KMS-11 (cell line): ENCODE data around the gene PDE4D.

Experiments used
- H2AFZ ChIP-seq: fragments of 200-600 bp; sonication (generic); 2 replicates; pipeline ENCODE4 v1.6.1; 2016; ENCODE audit warnings: antibody characterized with exemption, mixed run types, low read depth
- H3K27ac ChIP-seq: fragments of 200-600 bp; sonication (generic); 2 replicates; pipeline ENCODE4 v1.6.1; 2016; ENCODE audit warnings: mild to moderate bottlenecking, mixed run types
- H3K27me3 ChIP-seq: fragments of 200-600 bp; sonication (generic); 2 replicates; pipeline ENCODE4 v1.6.1; 2017; ENCODE audit warnings: mild to moderate bottlenecking, low read depth, mixed run types, moderate library complexity; ENCODE audit not compliant: insufficient read depth
- H3K36me3 ChIP-seq: fragments of 200-600 bp; sonication (generic); 2 replicates; pipeline ENCODE4 v1.6.1; 2017; ENCODE audit warnings: mild to moderate bottlenecking, mixed run types; ENCODE audit not compliant: insufficient read depth
- H3K4me1 ChIP-seq: fragments of 200-600 bp; sonication (generic); 2 replicates; pipeline ENCODE4 v1.6.1; 2016; ENCODE audit warnings: mild to moderate bottlenecking, low read depth, mixed run types; ENCODE audit not compliant: poor library complexity, severe bottlenecking
- H3K4me2 ChIP-seq: fragments of 200-600 bp; sonication (generic); 2 replicates; pipeline ENCODE4 v1.7.0; 2016; ENCODE audit warnings: mild to moderate bottlenecking, mixed run types
- H3K4me3 ChIP-seq: fragments of 200-600 bp; sonication (generic); IDR thresholded peaks from 2 replicates; pipeline ENCODE4 v1.6.1; 2017; ENCODE audit warnings: low read depth, low read length, mixed read lengths; ENCODE audit not compliant: insufficient read depth
- H3K79me2 ChIP-seq: fragments of 200-600 bp; sonication (generic); 2 replicates; pipeline ENCODE4 v1.6.1; 2016; ENCODE audit warnings: low read depth, mixed run types; ENCODE audit not compliant: insufficient read depth
- H3K9ac ChIP-seq: fragments of 200-600 bp; sonication (generic); 2 replicates; pipeline ENCODE4 v1.6.1; 2016; ENCODE audit warnings: mild to moderate bottlenecking, mixed run types
- H4K20me1 ChIP-seq: fragments of 200-600 bp; sonication (generic); 2 replicates; pipeline ENCODE4 v1.6.1; 2016; ENCODE audit warnings: mild to moderate bottlenecking, mixed run types; ENCODE audit not compliant: insufficient read depth
- TF ChIP-seq, protein P1 (sequence below): fragments of 200-600 bp; sonication (generic); conservative IDR thresholded peaks from 2 replicates; pipeline ENCODE4 v1.6.1; 2017; ENCODE audit warnings: low read depth, mild to moderate bottlenecking, antibody characterized with exemption, low read length, moderate library complexity, mixed read lengths

The PDE4D gene

GRCh38 chr5:59346514-59346913, 547.0 kb downstream of the PDE4D start:
- Histone ChIP-seq H3K36me3 (no peaks in the 10 kb centered on the region), H3K27ac (no peak overlapping the region), H4K20me1 (no peaks in the 10 kb centered on the region), H3K27me3 (no peaks in the 10 kb centered on the region), H3K4me3 (no peak overlapping the region), H2AFZ (no peak overlapping the region), H3K9ac (no peak overlapping the region), H3K79me2 (no peaks in the 10 kb centered on the region), H3K4me1 (no peaks in the 10 kb centered on the region), H3K4me2 (no peak overlapping the region)
- TF ChIP-seq, protein P1, sequence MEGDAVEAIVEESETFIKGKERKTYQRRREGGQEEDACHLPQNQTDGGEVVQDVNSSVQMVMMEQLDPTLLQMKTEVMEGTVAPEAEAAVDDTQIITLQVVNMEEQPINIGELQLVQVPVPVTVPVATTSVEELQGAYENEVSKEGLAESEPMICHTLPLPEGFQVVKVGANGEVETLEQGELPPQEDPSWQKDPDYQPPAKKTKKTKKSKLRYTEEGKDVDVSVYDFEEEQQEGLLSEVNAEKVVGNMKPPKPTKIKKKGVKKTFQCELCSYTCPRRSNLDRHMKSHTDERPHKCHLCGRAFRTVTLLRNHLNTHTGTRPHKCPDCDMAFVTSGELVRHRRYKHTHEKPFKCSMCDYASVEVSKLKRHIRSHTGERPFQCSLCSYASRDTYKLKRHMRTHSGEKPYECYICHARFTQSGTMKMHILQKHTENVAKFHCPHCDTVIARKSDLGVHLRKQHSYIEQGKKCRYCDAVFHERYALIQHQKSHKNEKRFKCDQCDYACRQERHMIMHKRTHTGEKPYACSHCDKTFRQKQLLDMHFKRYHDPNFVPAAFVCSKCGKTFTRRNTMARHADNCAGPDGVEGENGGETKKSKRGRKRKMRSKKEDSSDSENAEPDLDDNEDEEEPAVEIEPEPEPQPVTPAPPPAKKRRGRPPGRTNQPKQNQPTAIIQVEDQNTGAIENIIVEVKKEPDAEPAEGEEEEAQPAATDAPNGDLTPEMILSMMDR: no peak

GRCh38 chr5:59342181-59342580, 551.3 kb downstream of the PDE4D start:
- Histone ChIP-seq H3K4me1 (no peaks in the 10 kb centered on the region), H4K20me1 (no peaks in the 10 kb centered on the region), H3K36me3 (no peaks in the 10 kb centered on the region), H3K27me3 (no peaks in the 10 kb centered on the region), H2AFZ (no peak overlapping the region), H3K9ac (no peak overlapping the region), H3K27ac (no peak overlapping the region), H3K4me3 (no peak overlapping the region), H3K4me2 (no peak overlapping the region), H3K79me2 (no peaks in the 10 kb centered on the region)
- TF ChIP-seq, protein P1: no peak

- no peaks in the 10 kb centered on the region for H3K36me3 ChIP-seq
- TF ChIP-seq, protein P1: no peak
- H3K9ac ChIP-seq: no peak overlapping the region
These were observed 551.8 kb downstream of the PDE4D start for GRCh38 chr5:59341760-59342159.

DNA sequence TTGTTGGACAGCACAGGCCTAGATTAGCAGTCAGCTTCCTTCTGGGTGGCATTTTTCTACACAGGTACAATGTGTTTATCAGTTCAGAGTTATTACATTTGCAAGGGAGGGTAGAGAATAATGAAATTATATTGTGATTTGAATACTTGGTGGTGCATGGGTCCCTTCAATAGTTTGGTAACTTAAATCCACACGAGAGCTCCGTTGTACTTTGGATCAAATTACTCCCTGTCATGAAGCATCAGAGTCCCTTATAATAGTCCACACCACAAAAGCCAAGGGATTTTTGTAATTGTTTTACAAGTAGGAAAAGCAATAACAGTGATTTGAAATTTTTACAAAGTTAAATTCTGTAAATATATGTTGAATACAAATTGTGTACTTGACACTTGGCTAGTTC, 552.4 kb downstream of the PDE4D start:
- TF ChIP-seq, protein P1: no peak
- Histone ChIP-seq H4K20me1 (no peaks in the 10 kb centered on the region), H3K79me2 (no peaks in the 10 kb centered on the region), H3K4me1 (no peaks in the 10 kb centered on the region), H3K4me3 (no peak overlapping the region), H3K4me2 (no peak overlapping the region), H2AFZ (no peak overlapping the region), H3K27ac (no peak overlapping the region), H3K27me3 (no peaks in the 10 kb centered on the region), H3K36me3 (no peaks in the 10 kb centered on the region), H3K9ac (no peak overlapping the region)

More at GRCh38 chr5:59341760-59342159, 551.8 kb downstream of the PDE4D start:
- no peaks in the 10 kb centered on the region for H3K79me2 ChIP-seq
- no peak overlapping the region for H3K4me3 ChIP-seq
- H2AFZ ChIP-seq: no peak overlapping the region
- H3K4me1 ChIP-seq: no peaks in the 10 kb centered on the region
- H3K27ac ChIP-seq: no peak overlapping the region
- no peaks in the 10 kb centered on the region for H3K27me3 ChIP-seq
- no peak overlapping the region for H3K4me2 ChIP-seq
- no peaks in the 10 kb centered on the region for H4K20me1 ChIP-seq
